Activated naive CD8-positive, alpha-beta T cell treated with anti-CD3 and anti-CD28 coated beads, Interleukin-2, amount 10 ng/mL, durations not matched to agents 7 days and 5 days (primary cell): ENCODE data around the gene ANKS1B. TPM values are rescaled to one million over a fixed set of nuclear protein-coding genes. Genes with fewer than 3 reads are reported as not detected.
A peak's percentile ranks its signal among the peaks of the same experiment; 100 is the strongest.
"Not testable (repeated sequence)": the region's sequence is repeated elsewhere in the genome, so short reads cannot be mapped to it uniquely, and the experiment has no call there.

Experiments used
- ATAC-seq: fragments of 150-1000 bp; cut with Tn5 transposase; one replicate; pipeline ENCODE4 v1.10.0; 2021; ENCODE audit warnings: low read depth, moderate library complexity
- POLR2A ChIA-PET: fragments of 350-600 bp; sonication (Branson Sonifier 250); formaldehyde crosslinking; loops from one replicate; lab custom pipeline; 2021; ENCODE audit warnings: antibody characterized with exemption; lab: Charles Lee
- DNase-seq: peaks from one replicate; pipeline ENCODE4 v3.0.0; 2021
- H3K27ac Mint-ChIP-seq: one replicate; pipeline ENCODE4 v1.8.0; 2022; ENCODE audit warnings: mild to moderate bottlenecking, mixed read lengths
- H3K27me3 Mint-ChIP-seq: one replicate; pipeline ENCODE4 v1.8.0; 2022; ENCODE audit warnings: mild to moderate bottlenecking, moderate library complexity, mixed read lengths
- H3K36me3 Mint-ChIP-seq: one replicate; pipeline ENCODE4 v1.8.0; 2021; ENCODE audit warnings: mild to moderate bottlenecking, mixed read lengths
- H3K4me1 Mint-ChIP-seq: one replicate; pipeline ENCODE4 v1.8.0; 2021; ENCODE audit warnings: mixed read lengths
- H3K4me3 Mint-ChIP-seq: one replicate; pipeline ENCODE4 v1.8.0; 2022; ENCODE audit warnings: mild to moderate bottlenecking, moderate library complexity, mixed read lengths
- H3K9me3 Mint-ChIP-seq: one replicate; pipeline ENCODE4 v1.8.0; 2021; ENCODE audit warnings: mixed read lengths
- total RNA-seq, 2 experiments: library from RNA; stranded (reverse); gene quantifications; one replicate each; pipeline ENCODE4 v1.2.3, GENCODE V29; 2021

Gene ANKS1B
- total RNA-seq, 2 experiments from 2014 or later, result not detected

- Mint-ChIP-seq H3K27ac (no peak overlapping the region), H3K9me3 (peaks cover 2% of the 10 kb centered on the region), H3K36me3 (no peaks in the 10 kb centered on the region), H3K27me3 (no peaks in the 10 kb centered on the region), H3K4me3 (no peak overlapping the region), H3K4me1 (no peaks in the 10 kb centered on the region)
- DNase-seq, result no peak
- no peak for ATAC-seq
- POLR2A ChIA-PET, result no interaction called here
Observed at GRCh38 chr12:99053616-99054362, 930.9 kb downstream of the ANKS1B start.

GRCh38 chr12:99049774-99050173, 935.0 kb downstream of the ANKS1B start:
- Mint-ChIP-seq H3K36me3 (no peaks in the 10 kb centered on the region), H3K4me1 (no peaks in the 10 kb centered on the region), H3K27ac (no peak overlapping the region), H3K27me3 (no peaks in the 10 kb centered on the region), H3K9me3 (peaks cover 6% of the 10 kb centered on the region), H3K4me3 (no peak overlapping the region)
- POLR2A ChIA-PET, result no interaction called here
- DNase-seq (no peak), ATAC-seq (no peak)

- ATAC-seq (no peak), DNase-seq (no peak)
- no peaks in the 10 kb centered on the region for H3K36me3 Mint-ChIP-seq
- no peak overlapping the region for H3K27ac Mint-ChIP-seq
- H3K27me3 Mint-ChIP-seq, result peaks cover 2% of the 10 kb centered on the region
- POLR2A ChIA-PET, result no interaction called here
- H3K4me1 Mint-ChIP-seq, result no peaks in the 10 kb centered on the region
- H3K4me3 Mint-ChIP-seq, result no peak overlapping the region
- H3K9me3 Mint-ChIP-seq, result peaks cover 6% of the 10 kb centered on the region
Observed at GRCh38 chr12:99045158-99045557, 939.6 kb downstream of the ANKS1B start.

- Mint-ChIP-seq H3K4me3 (no peak overlapping the region), H3K4me1 (no peaks in the 10 kb centered on the region), H3K27me3 (peaks cover 2% of the 10 kb centered on the region), H3K36me3 (no peaks in the 10 kb centered on the region), H3K27ac (no peak overlapping the region), H3K9me3 (peaks cover 4% of the 10 kb centered on the region)
- DNase-seq (peak; percentile 56), ATAC-seq (no peak)
- POLR2A ChIA-PET, result no interaction called here
Observed at GRCh38 chr12:99043319-99043914, 941.3 kb downstream of the ANKS1B start.

- no peak overlapping the region for H3K27ac Mint-ChIP-seq
- H3K4me1 Mint-ChIP-seq, result no peaks in the 10 kb centered on the region
- H3K27me3 Mint-ChIP-seq, result peaks cover 2% of the 10 kb centered on the region
- POLR2A ChIA-PET, result no interaction called here
- no peak for ATAC-seq
- peaks cover 2% of the 10 kb centered on the region for H3K9me3 Mint-ChIP-seq
- H3K4me3 Mint-ChIP-seq, result no peak overlapping the region
- H3K36me3 Mint-ChIP-seq, result no peaks in the 10 kb centered on the region
- no peak for DNase-seq
Observed at GRCh38 chr12:99042226-99042625, 942.5 kb downstream of the ANKS1B start.

- Mint-ChIP-seq H3K4me1 (no peaks in the 10 kb centered on the region), H3K4me3 (no peak overlapping the region), H3K27ac (no peak overlapping the region), H3K27me3 (peaks cover 1% of the 10 kb centered on the region), H3K9me3 (no peaks in the 10 kb centered on the region), H3K36me3 (no peaks in the 10 kb centered on the region)
- POLR2A ChIA-PET, result no interaction called here
- ATAC-seq (no peak), DNase-seq (no peak)
Observed at GRCh38 chr12:99039367-99040120, 945.2 kb downstream of the ANKS1B start.

- POLR2A ChIA-PET, result no interaction called here
- H3K9me3 Mint-ChIP-seq, result no peaks in the 10 kb centered on the region
- H3K27ac Mint-ChIP-seq, result no peak overlapping the region
- no peak overlapping the region for H3K4me3 Mint-ChIP-seq
- no peak for ATAC-seq
- no peak for DNase-seq
- H3K36me3 Mint-ChIP-seq, result no peaks in the 10 kb centered on the region
- H3K4me1 Mint-ChIP-seq, result no peaks in the 10 kb centered on the region
- no peaks in the 10 kb centered on the region for H3K27me3 Mint-ChIP-seq
Observed at GRCh38 chr12:99036566-99036965, 948.2 kb downstream of the ANKS1B start.

- no peaks in the 10 kb centered on the region for H3K27me3 Mint-ChIP-seq
- H3K27ac Mint-ChIP-seq, result no peak overlapping the region
- POLR2A ChIA-PET, result no interaction called here
- no peaks in the 10 kb centered on the region for H3K9me3 Mint-ChIP-seq
- no peaks in the 10 kb centered on the region for H3K36me3 Mint-ChIP-seq
- ATAC-seq (no peak), DNase-seq (no peak)
- no peaks in the 10 kb centered on the region for H3K4me1 Mint-ChIP-seq
- H3K4me3 Mint-ChIP-seq, result no peak overlapping the region
Observed at GRCh38 chr12:99035803-99036202, 948.9 kb downstream of the ANKS1B start.

GRCh38 chr12:99034201-99034600, 950.5 kb downstream of the ANKS1B start:
- H3K9me3 Mint-ChIP-seq, H3K36me3 Mint-ChIP-seq, ATAC-seq, H3K27ac Mint-ChIP-seq, H3K4me3 Mint-ChIP-seq, H3K4me1 Mint-ChIP-seq, H3K27me3 Mint-ChIP-seq, DNase-seq, POLR2A ChIA-PET: not testable (repeated sequence)

- Mint-ChIP-seq H3K36me3 (no peaks in the 10 kb centered on the region), H3K4me1 (no peaks in the 10 kb centered on the region), H3K9me3 (no peaks in the 10 kb centered on the region), H3K27ac (no peak overlapping the region), H3K27me3 (peaks cover 7% of the 10 kb centered on the region), H3K4me3 (no peak overlapping the region)
- ATAC-seq (no peak), DNase-seq (no peak)
- POLR2A ChIA-PET, result no interaction called here
Observed at GRCh38 chr12:99029511-99030271, 955.0 kb downstream of the ANKS1B start.

- POLR2A ChIA-PET, result no interaction called here
- Mint-ChIP-seq H3K27ac (no peak overlapping the region), H3K36me3 (no peaks in the 10 kb centered on the region), H3K27me3 (peaks cover 7% of the 10 kb centered on the region), H3K9me3 (no peaks in the 10 kb centered on the region), H3K4me1 (no peaks in the 10 kb centered on the region), H3K4me3 (no peak overlapping the region)
- ATAC-seq, result no peak
- DNase-seq, result no peak
Observed at GRCh38 chr12:99027461-99027860, 957.3 kb downstream of the ANKS1B start.

GRCh38 chr12:99027055-99027393, 957.7 kb downstream of the ANKS1B start:
- Mint-ChIP-seq H3K9me3 (no peaks in the 10 kb centered on the region), H3K4me1 (no peaks in the 10 kb centered on the region), H3K36me3 (no peaks in the 10 kb centered on the region), H3K4me3 (no peak overlapping the region), H3K27ac (no peak overlapping the region), H3K27me3 (peaks cover 7% of the 10 kb centered on the region)
- DNase-seq (no peak), ATAC-seq (no peak)
- POLR2A ChIA-PET, result no interaction called here

GRCh38 chr12:99026332-99027054, 958.2 kb downstream of the ANKS1B start:
- H3K9me3 Mint-ChIP-seq, result no peaks in the 10 kb centered on the region
- peaks cover 7% of the 10 kb centered on the region for H3K27me3 Mint-ChIP-seq
- H3K4me1 Mint-ChIP-seq, result no peaks in the 10 kb centered on the region

More at GRCh38 chr12:99026332-99027054, 958.2 kb downstream of the ANKS1B start:
- no peaks in the 10 kb centered on the region for H3K36me3 Mint-ChIP-seq
- H3K4me3 Mint-ChIP-seq, result no peak overlapping the region
- POLR2A ChIA-PET, result no interaction called here
- H3K27ac Mint-ChIP-seq, result no peak overlapping the region
- no peak for DNase-seq
- no peak for ATAC-seq
